ENCODE measurements around the gene ELF3. TPM values are rescaled to one million over a fixed set of nuclear protein-coding genes. Genes with fewer than 3 reads are reported as not detected.

Gene ELF3
- total and polyA plus RNA-seq, 10 donors, result 0.24 to 3.4 (median 1.1) TPM

GRCh38 chr1:202014915-202015661 is 4.7 kb downstream of the ELF3 start:
- Histone ChIP-seq H3K4me1 (peaks cover 0 to 1% (median 0%) of the 10 kb centered on the region in 6 donors), H3K27me3 (replicated peaks in 1 of 7) (peaks cover 0 to 19% (median 8%) of the 10 kb centered on the region in 7 donors), H3K9me3 (no peaks in the 10 kb centered on the region), H3K27ac (no peak overlapping the region), H3K36me3 (peaks cover 0 to 26% (median 0%) of the 10 kb centered on the region in 6 donors), H3K4me3 (no peak overlapping the region)
- no peak for TF ChIP-seq POLR2A (IDR thresholded peaks at IDR 0.05)
- TF ChIP-seq CTCF (IDR thresholded peaks at IDR 0.05 in 8 of 11, conservative IDR thresholded peaks at IDR 0.05 in 3 of 11), result no peak
- TF ChIP-seq POLR2AphosphoS5 (IDR thresholded peaks at IDR 0.05), result no peak
- WGBS, 5 donors, result 89 to 93% (median 91%) methylated on average over 16 to 17 of the region's 17 CpGs
- intact Hi-C loops (cut with DNase I; ENCODE audit: low total_unique reads), result no loop called here
- no peak for DNase-seq

DNA sequence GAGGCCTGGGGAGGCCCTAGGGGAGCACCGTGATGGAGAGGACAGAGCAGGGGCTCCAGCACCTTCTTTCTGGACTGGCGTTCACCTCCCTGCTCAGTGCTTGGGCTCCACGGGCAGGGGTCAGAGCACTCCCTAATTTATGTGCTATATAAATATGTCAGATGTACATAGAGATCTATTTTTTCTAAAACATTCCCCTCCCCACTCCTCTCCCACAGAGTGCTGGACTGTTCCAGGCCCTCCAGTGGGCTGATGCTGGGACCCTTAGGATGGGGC is 5.2 kb downstream of the ELF3 start:
- TF ChIP-seq CTCF (IDR thresholded peaks at IDR 0.05 in 8 of 11, conservative IDR thresholded peaks at IDR 0.05 in 3 of 11), result no peak
- no peak for TF ChIP-seq POLR2AphosphoS5 (IDR thresholded peaks at IDR 0.05)
- TF ChIP-seq POLR2A (IDR thresholded peaks at IDR 0.05), result no peak
- Histone ChIP-seq H3K4me3 (no peak overlapping the region), H3K36me3 (peaks cover 0 to 26% (median 0%) of the 10 kb centered on the region in 6 donors), H3K27ac (no peak overlapping the region), H3K27me3 (replicated peaks in 1 of 7) (peaks cover 0 to 19% (median 8%) of the 10 kb centered on the region in 7 donors), H3K9me3 (no peaks in the 10 kb centered on the region), H3K4me1 (no peaks in the 10 kb centered on the region)
- intact Hi-C loops (cut with DNase I; ENCODE audit: low total_unique reads), result no loop called here
- DNase-seq, result no peak
- 82 to 92% (median 86%) methylated on average over 3 of the region's 3 CpGs for WGBS, 5 donors

DNA sequence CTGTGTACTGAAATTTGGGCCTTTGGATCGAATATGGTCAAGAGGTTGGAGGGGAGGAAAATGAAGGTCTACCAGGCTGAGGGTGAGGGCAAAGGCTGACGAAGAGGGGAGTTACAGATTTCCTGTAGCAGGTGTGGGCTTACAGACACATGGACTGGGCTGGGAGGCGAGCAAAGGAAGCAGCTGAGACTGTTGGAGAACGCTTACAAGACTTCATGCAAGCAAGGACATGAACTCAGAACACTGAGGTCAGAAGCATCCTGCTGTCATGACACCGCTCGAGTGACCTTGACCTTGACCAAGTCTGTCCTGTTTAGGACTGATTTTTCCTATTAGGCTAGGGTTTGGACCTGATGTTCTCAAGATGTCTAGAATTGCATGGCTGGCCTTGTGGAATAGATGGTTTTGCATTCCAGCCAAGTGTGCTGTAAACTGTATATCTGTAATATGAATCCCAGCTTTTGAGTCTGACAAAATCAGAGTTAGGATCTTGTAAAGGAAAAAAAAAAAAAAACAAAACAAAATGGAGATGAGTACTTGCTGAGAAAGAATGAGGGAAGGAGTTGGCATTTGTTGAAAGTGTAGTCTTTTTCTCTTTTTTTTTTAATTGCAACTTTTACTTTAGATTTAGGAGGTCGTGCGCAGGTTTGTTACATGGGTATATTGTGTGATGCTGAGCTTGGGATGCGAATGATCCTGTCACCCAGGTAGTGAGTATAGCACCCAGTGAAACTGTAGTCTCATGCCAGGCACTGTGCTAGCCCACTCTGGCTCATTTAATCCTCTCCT is 5.8 kb downstream of the ELF3 start:
- Histone ChIP-seq H3K4me3 (no peak overlapping the region), H3K36me3 (peaks cover 0 to 26% (median 0%) of the 10 kb centered on the region in 6 donors), H3K27me3 (replicated peaks in 1 of 7) (peaks cover 0 to 19% (median 8%) of the 10 kb centered on the region in 7 donors), H3K9me3 (no peaks in the 10 kb centered on the region), H3K27ac (no peak overlapping the region), H3K4me1 (no peaks in the 10 kb centered on the region)
- DNase-seq, result no peak
- TF ChIP-seq POLR2A (IDR thresholded peaks at IDR 0.05), result no peak
- TF ChIP-seq POLR2AphosphoS5 (IDR thresholded peaks at IDR 0.05), result no peak
- no peak for TF ChIP-seq CTCF (IDR thresholded peaks at IDR 0.05 in 8 of 11, conservative IDR thresholded peaks at IDR 0.05 in 3 of 11)
- 71 to 79% (median 75%) methylated on average over 9 of the region's 9 CpGs for WGBS, 5 donors
- intact Hi-C loops (cut with DNase I; ENCODE audit: low total_unique reads), result no loop called here
